Smooth muscle cell (in vitro differentiated cells): Measurements from ENCODE around the gene PDE6C. TPM values are rescaled to one million over a fixed set of nuclear protein-coding genes. Genes with fewer than 3 reads are reported as not detected.

Source experiments
- DNase-seq: peaks from one replicate; lab custom pipeline; 2025; ENCODE audit not compliant: unreplicated experiment; lab: John Stamatoyannopoulos, UW
- H2AFZ ChIP-seq: fragments of 200-600 bp; sonication (generic); 2 replicates; pipeline ENCODE4 v1.6.0; 2016; ENCODE audit warnings: antibody characterized with exemption, low read depth, mild to moderate bottlenecking
- H3F3A ChIP-seq: fragments of 200-600 bp; sonication (generic); 2 replicates; pipeline ENCODE4 v1.6.0; 2017; ENCODE audit warnings: antibody characterized with exemption, low read depth
- H3K27ac ChIP-seq: fragments of 200-600 bp; sonication (generic); 2 replicates; pipeline ENCODE4 v1.5.1; 2016; ENCODE audit warnings: low read depth, mild to moderate bottlenecking
- H3K27me3 ChIP-seq: fragments of 200-600 bp; sonication (generic); 2 replicates; pipeline ENCODE4 v1.6.1; 2016; ENCODE audit warnings: low read depth, mild to moderate bottlenecking
- H3K36me3 ChIP-seq: fragments of 200-600 bp; sonication (generic); 2 replicates; pipeline ENCODE4 v1.5.1; 2016; ENCODE audit warnings: low read depth
- H3K4me1 ChIP-seq: fragments of 200-600 bp; sonication (generic); 2 replicates; pipeline ENCODE4 v1.5.1; 2016; ENCODE audit warnings: low read depth
- H3K4me2 ChIP-seq: fragments of 200-600 bp; sonication (generic); 2 replicates; pipeline ENCODE4 v1.6.0; 2016; ENCODE audit warnings: mild to moderate bottlenecking
- H3K4me3 ChIP-seq: fragments of 200-600 bp; sonication (generic); 2 replicates; pipeline ENCODE4 v1.5.1; 2016; ENCODE audit warnings: mild to moderate bottlenecking
- H3K79me2 ChIP-seq: fragments of 200-600 bp; sonication (generic); 2 replicates; pipeline ENCODE4 v1.6.0; 2016; ENCODE audit warnings: low read depth, mild to moderate bottlenecking
- H3K9ac ChIP-seq: fragments of 200-600 bp; sonication (generic); 2 replicates; pipeline ENCODE4 v1.6.0; 2016; ENCODE audit warnings: low read depth
- H3K9me3 ChIP-seq: fragments of 200-600 bp; sonication (generic); replicated peaks from 2 replicates; pipeline ENCODE4 v1.5.1; 2016; ENCODE audit warnings: low read depth
- H4K20me1 ChIP-seq: fragments of 200-600 bp; sonication (generic); 2 replicates; pipeline ENCODE4 v1.6.0; 2016; ENCODE audit warnings: low read depth
- WGBS: methylation state at CpG from one replicate; pipeline ENCODE4 v1.1.7; 2016; ENCODE audit warnings: low lambda C conversion rate; 5-methylcytosine and 5-hydroxymethylcytosine counted together
- polyA plus RNA-seq: library from polyadenylated mRNA; unstranded; fragments of >200 nt; fragmentation: Nextera tagmentation; extraction: Ambion mirVana; gene quantifications from 2 replicates; pipeline ENCODE4 v1.2.1, GENCODE V29; 2016
- total RNA-seq: library from RNA; depleted of rRNA; stranded (reverse); fragments of >200 nt; gene quantifications from 2 replicates; pipeline ENCODE4 v1.2.3, GENCODE V29; 2014
- TF ChIP-seq, protein P1 (sequence below): fragments of 200-600 bp; sonication (generic); IDR thresholded peaks from 2 replicates; pipeline ENCODE4 v1.5.1; 2017; ENCODE audit warnings: borderline replicate concordance, mild to moderate bottlenecking, antibody characterized with exemption; ENCODE audit not compliant: insufficient read depth, poor library complexity, severe bottlenecking

Gene PDE6C
- total and polyA plus RNA-seq, 2 experiments from 2014 or later, result not detected

DNA sequence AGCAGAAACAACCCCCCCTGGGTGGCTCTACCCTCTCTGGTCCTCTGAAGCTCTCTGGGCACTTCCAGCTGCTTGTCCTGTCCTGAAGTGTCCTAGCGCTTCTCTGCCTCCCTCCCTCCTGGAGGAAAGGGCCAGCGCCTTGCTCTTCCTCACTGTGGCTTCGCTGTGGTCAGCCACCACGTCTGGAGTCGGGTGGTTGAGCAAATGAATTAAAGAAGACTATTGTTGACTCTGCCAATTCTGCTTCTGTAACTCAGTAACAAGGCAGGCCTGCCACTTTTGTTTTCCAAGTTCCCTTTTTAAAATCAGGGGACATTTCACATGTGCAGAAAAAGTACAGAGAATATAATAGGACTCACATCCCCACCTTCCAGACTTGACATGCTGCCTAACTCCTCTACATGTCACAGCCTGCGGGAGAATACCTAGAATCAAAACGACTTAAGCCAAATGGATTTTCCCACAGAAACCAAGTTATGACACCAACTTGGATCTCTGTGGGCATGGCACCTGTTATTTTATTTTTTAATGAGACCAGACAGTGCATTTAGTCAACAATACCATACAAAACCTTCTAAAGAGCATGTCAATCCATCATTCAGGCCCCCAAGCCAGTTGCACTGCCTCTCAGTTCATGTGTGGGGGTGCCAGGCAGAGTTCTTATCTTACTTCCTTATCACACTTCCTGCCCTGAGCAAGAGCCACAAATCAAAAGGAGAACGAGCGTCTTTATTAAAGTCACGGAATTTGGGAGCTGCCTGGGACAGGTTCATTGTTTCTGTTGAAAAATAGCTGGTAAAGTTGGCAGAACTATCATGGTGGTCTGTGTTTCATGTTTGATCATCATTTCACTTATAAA lies 39.1 kb upstream of the PDE6C start:
- Histone ChIP-seq H4K20me1 (no peaks in the 10 kb centered on the region), H3F3A (no peaks in the 10 kb centered on the region), H2AFZ (no peak overlapping the region), H3K4me3 (no peak overlapping the region), H3K4me1 (no peaks in the 10 kb centered on the region), H3K79me2 (no peaks in the 10 kb centered on the region), H3K4me2 (no peak overlapping the region), H3K9ac (no peak overlapping the region), H3K27ac (no peak overlapping the region), H3K36me3 (no peaks in the 10 kb centered on the region), H3K27me3 (peaks cover 67% of the 10 kb centered on the region), H3K9me3 (no peaks in the 10 kb centered on the region)
- no peak for DNase-seq
- 63% methylated on average over 10 of the region's 10 CpGs for WGBS
- TF ChIP-seq, protein P1, sequence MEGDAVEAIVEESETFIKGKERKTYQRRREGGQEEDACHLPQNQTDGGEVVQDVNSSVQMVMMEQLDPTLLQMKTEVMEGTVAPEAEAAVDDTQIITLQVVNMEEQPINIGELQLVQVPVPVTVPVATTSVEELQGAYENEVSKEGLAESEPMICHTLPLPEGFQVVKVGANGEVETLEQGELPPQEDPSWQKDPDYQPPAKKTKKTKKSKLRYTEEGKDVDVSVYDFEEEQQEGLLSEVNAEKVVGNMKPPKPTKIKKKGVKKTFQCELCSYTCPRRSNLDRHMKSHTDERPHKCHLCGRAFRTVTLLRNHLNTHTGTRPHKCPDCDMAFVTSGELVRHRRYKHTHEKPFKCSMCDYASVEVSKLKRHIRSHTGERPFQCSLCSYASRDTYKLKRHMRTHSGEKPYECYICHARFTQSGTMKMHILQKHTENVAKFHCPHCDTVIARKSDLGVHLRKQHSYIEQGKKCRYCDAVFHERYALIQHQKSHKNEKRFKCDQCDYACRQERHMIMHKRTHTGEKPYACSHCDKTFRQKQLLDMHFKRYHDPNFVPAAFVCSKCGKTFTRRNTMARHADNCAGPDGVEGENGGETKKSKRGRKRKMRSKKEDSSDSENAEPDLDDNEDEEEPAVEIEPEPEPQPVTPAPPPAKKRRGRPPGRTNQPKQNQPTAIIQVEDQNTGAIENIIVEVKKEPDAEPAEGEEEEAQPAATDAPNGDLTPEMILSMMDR, result no peak

DNA sequence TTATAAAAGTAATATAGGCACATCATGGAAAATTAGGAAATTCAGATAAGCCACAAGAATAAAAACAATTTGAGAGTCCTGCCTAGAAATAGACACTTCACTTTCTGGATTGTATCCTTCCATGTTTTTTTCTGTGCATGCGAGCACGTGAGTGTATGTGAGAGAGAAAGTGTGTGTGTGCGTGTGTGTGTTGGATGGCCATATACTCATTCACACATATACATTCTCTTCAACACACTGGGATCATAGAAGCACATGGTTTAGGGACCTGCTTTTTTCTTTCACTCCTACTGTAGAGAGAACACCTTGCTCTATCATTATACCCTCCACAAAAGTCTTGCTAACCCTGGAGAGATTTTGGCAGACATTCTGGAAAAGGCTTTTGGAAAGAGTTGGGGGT lies 38.4 kb upstream of the PDE6C start:
- peaks cover 60% of the 10 kb centered on the region for H3K27me3 ChIP-seq
- no peak for DNase-seq
- 96% methylated on average over 3 of the region's 3 CpGs for WGBS

GRCh38 chr10:93576888-93577287 lies 35.4 kb upstream of the PDE6C start:
- WGBS, result 80% methylated on average over 3 of the region's 3 CpGs
- TF ChIP-seq, protein P1, result no peak

More for the DNA sequence above, 38.4 kb upstream of the PDE6C start:
- TF ChIP-seq, protein P1, result no peak
- Histone ChIP-seq H3K36me3 (no peaks in the 10 kb centered on the region), H3K4me2 (no peak overlapping the region), H3F3A (no peaks in the 10 kb centered on the region), H3K79me2 (no peaks in the 10 kb centered on the region), H3K9me3 (no peaks in the 10 kb centered on the region), H4K20me1 (no peaks in the 10 kb centered on the region), H3K9ac (no peak overlapping the region), H3K27ac (no peak overlapping the region), H2AFZ (no peak overlapping the region), H3K4me1 (no peaks in the 10 kb centered on the region), H3K4me3 (no peak overlapping the region)

More at GRCh38 chr10:93576888-93577287, 35.4 kb upstream of the PDE6C start:
- no peaks in the 10 kb centered on the region for H3K4me1 ChIP-seq
- H2AFZ ChIP-seq, result no peak overlapping the region
- peaks cover 31% of the 10 kb centered on the region for H3K27me3 ChIP-seq
- no peak overlapping the region for H3K4me2 ChIP-seq
- H4K20me1 ChIP-seq, result no peaks in the 10 kb centered on the region
- H3K79me2 ChIP-seq, result no peaks in the 10 kb centered on the region
- H3K4me3 ChIP-seq, result no peak overlapping the region
- no peaks in the 10 kb centered on the region for H3K36me3 ChIP-seq
- H3K9ac ChIP-seq, result no peak overlapping the region
- H3K27ac ChIP-seq, result no peak overlapping the region
- DNase-seq, result no peak
- H3F3A ChIP-seq, result no peaks in the 10 kb centered on the region
- no peaks in the 10 kb centered on the region for H3K9me3 ChIP-seq
